GM18499 (cell line): ENCODE data around the gene ETNK2.

ENCODE experiments used
- ATAC-seq: cut with Tn5 transposase; IDR thresholded peaks from one replicate; pipeline ENCODE4 v1.9.1; 2021; ENCODE audit warnings: moderate number of reproducible peaks; ENCODE audit not compliant: insufficient read depth, unreplicated experiment

ETNK2 gene

DNA sequence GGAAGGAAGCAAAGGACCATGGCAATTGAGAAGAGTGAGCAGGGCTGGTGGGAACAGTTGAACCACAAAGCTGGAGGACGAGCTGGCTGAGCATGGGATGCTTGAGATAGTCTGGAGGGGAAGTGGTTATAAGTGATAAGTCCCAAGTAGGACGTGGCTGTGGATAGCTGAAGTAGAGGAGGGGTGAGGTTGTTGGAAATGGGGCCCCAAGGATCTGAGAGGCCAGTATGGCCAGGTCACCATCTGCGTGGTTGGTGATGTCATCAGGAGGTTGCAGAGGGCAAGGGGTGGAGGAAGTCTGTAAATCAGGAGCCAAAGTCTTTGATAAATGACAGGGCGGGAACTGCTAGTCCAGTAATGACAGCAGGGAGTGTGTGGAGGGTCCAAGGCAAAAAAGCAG, 25.3 kb upstream of the ETNK2 start:
- no peak for ATAC-seq

DNA sequence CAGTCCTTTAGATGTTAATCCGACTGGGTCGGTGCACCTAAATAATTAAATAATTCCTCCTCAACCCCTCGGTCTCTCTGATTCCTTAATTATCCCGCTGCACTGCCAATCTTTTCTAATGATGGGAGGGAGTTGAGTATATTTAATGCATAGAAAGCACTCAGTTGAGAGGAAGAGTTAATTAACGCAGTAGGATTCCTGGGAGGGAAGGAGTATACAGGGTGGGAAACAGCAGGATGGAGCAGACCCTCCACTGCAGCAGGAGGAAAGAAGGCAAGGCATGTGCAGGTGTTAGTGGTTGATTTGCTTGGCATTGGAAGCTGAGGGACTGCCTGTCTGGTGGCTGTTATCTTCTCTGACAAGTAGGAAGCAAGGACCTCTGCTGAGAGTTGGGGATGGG, 24.2 kb upstream of the ETNK2 start:
- ATAC-seq: no peak

DNA sequence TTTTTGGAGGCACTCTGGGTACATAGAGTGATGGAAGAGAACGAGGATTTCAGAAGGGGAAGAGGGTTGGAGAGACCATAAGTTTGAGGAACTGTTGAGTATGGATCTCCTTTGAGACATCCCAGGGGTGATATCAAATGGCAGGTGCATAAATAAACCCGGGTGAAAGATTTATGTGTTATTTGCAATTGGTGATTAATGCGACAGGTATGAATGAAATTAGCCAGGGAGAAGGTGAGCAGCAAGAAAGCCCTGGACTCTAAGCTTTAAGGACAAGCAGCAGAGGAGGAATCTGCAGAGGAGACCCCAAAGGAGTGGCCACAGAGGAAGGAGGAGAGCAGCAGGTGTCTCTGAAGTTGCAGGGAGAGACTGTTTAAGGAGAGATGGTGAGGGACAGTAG, 23.1 kb upstream of the ETNK2 start:
- ATAC-seq: no peak

DNA sequence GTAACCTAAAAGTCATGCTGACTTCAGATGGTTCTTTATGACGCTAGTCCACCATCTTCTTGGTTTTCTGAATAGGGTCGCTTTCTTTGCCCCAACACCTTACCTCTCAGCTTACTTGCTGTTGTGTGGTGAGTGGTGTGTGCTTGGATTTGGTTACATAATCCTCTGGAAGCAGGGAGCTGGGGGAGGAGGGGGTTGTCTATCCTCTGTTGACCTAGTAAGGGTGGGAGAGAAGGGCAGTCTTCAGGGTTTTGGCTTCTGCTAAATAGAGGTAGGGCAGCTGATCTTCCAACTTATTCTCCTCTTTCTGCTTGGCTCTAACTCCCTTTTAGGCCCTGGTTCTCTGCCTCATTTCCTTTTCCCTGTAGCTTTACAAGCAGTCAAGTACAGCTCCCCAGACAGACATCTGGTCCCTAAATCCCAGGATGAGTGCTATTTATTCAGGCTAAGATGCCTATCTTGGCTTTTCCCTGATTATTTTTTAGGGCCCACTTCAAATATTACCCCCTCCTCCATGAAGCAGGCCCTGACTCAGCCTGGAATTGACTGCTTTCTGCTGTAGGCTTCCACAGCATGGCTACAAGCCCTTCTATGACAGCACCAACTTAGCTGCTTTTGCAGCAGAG, 20.7 kb upstream of the ETNK2 start:
- ATAC-seq: no peak

DNA sequence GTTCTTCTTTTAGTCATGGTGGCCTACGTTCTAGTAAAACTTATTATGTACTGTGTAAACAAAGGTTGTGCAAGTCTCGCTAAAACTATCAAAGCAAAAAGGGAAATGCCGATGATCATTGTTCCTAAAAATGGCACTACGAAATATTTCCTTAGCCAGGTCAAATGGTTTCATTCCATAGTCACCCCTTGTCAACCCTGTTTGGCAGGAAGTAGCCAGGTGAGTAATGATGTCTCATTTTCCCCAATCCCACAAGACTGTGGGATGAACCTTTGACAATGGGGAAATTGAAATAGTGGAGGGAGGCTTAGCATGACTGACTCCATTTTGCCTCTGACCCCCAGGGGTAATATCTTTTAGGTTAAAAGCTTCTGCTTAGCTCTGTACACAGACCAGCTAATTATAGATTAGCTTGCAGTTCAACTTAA, 19.9 kb upstream of the ETNK2 start:
- no peak for ATAC-seq

DNA sequence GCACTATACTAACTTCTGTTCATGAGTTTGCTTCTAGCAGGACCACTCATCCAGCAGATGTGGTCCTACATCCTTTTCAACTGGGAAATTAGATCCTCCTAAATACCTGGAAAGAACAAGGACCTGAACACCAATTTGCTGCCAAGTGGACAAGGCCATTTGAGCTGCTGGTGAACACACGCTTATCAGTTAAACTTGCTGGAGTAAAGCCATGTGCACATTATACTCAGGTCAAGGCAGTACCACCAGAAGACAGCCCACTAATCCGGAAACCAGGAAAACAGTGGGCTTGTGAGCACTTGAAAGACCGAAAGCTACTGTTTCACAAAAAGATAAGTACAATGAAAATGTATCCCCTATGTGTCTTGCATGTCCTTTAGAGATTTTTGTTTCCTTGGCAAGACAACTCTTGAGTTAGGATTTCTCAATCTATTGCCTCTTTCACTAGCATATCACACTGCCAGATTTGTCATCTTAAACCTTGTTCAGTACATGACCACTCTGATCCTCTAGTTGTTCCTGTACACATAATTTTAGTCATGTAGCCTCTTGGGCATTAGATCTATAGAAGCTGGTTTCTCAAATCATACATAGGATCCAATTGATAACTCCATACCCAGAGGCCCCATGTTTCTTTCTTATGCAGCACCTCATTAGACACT, 18.8 kb upstream of the ETNK2 start:
- no peak for ATAC-seq

DNA sequence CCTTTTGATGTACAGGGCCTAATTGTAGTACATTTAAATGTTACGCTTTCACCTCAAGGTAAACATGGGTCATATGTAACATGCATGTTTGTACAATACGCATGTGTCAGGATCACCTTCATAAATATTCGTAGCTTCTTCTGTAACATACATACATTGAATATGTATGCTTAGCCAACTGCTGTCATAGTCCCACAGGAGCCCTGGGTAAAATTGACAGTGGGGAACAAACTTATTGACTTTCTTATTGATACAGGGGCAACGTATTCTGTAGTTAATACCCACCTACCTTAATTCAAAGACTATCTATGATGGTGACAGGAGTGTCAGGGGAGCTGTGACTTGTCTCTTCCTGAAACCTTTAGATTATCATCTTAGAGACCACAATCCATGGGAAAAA, 18.0 kb upstream of the ETNK2 start:
- ATAC-seq: no peak

DNA sequence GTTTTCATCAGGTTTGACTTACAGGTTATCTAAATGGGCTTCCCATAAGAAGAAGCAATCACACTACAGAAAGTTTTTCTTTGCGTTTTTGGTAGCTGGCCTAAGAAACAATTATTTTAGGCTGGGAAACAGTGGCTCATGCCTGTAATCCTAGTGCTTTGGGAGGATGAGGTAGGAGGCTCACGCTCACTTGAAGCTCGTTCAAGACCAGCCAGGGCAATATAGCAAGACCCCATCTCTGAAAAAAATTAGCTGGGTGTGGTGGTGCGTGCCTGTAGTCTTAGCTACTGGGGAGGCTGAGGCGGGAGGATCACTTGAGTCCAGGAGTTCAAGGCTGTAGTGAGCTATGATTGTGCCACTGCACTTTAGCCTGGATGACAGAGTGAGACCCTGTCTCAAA, 15.9 kb upstream of the ETNK2 start:
- no peak for ATAC-seq

DNA sequence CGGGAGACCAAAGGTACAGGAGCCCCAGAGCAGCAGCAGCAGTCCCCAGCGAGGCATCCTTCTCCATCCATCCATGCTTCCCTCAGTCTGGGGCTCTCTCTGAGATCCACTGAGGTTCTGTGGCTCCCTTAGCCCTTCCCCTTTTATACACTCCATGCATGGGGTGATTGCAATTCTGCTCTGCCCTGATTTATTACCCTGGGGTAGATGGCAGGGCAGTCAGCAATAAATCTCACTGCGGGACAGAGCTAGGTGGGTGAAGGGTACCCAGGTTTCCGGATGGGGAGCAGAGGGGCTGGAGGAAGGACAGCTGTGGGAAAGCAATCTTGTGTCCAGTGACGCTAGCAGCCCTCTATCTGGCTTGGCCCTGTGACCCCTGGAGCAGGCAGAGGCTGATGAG, 14.4 kb upstream of the ETNK2 start, which contains the start of gene REN:
TSS of gene REN (minus strand) at position 119 of the 400 bp plus-strand sequence. CDS start at position 75, 44 bp downstream.
- no peak for ATAC-seq

DNA sequence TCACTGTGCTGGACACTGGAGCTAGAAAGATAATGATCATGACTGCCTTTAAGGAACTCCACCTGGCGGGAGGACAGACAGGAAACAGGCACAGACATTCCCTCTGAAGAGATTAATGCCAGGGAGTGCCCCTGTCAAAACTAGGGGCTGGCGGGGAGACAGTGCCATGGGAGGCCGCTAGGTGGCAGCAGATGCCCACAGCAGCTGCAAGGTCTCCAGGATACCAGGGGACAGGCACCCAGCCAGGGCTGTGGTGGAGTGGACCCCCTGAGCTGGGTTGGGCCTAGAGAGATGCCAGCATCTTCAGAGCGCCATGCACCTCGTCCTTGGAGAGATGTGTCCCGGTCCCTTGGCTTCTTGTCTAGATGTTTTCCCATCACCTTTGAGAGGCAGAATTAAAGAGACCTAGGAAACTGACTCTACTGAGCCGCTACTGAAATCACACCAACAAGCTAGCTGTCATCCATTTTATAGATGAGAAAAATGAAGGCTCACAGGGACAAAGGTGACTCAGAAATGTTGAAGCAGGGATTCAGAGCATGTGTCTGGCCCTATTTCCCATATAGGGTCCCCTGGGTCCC, 10.7 kb upstream of the ETNK2 start:
- ATAC-seq: no peak

DNA sequence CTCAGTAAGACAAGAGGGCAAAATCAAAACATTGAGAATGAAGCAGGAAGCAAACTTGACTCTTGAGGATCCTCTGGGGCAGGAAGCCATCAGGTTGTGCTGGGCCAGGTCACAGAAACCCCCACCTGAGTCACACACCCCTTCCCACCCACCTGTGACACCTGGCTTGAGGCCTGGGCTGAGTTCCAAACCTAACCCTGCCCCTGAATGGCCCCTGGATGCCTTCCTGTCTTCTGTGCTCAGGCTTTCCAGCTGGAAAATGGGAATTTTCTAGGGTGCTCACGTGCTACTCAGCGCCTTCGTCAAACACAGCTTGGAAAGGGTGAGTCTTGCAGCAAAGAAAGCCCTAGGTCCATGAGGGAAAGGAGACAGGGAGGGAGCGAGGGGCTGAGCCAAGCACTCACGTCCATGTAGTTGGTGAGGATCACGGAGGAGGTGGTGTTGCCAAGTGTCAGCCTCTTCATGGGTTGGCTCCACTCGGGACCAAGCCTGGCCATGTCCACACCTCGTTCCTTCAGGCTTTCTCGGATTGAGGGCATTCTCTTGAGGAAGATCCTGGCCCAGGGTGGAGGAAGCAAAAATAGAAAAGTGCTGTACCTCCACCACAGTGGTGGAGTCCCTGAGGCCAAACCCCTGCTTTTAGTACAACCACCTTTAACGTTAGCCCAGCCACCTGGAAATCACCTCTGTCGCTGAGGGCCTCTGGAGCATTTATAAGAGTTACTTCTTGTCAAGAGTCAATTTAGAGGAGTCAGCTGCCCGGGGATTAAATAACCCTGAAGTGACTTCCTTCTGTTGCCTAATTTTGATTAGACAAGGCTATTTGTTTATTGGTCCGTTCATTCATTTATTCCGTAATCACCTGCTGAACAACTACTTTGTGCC, 10.0 kb upstream of the ETNK2 start:
- no peak for ATAC-seq

DNA sequence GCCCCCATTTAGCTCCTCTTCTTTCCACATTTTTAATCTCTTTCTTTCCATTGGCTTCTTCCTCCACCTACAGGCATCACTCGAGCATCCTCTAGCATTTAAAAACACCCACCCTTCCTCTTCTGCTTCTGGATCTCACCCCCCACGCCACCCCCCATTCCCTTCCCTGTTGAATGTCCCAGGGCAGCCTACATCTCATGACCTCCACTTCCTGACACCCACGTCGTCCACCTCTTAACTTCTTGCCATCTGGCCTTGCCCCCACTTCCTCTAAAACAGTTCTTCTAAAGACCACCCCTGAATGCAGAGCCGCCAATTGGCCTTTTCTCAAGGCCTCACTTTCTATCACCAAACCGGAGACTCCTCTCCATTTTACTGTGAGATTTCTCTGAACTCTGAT, 6.1 kb upstream of the ETNK2 start:
- ATAC-seq: no peak

DNA sequence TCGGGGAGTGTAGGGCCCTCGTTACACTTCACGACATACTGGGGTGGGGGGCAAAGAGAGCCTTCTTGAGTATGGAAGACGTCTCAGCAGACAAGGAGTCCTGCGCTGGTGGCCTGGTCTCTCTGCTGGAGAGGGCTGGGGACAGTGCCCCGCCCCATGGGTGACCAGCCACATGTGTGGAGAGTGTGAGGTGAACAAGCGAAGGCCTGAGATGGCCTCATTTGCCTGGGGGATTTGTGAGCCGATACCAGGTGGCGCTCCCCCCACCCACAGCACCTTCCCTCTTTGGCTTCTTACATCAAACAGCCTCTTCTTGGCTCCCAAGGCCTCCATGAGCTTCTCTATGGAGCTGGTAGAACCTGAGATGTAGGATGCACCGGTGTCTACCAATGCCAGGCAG, 4.0 kb upstream of the ETNK2 start:
- no peak for ATAC-seq

DNA sequence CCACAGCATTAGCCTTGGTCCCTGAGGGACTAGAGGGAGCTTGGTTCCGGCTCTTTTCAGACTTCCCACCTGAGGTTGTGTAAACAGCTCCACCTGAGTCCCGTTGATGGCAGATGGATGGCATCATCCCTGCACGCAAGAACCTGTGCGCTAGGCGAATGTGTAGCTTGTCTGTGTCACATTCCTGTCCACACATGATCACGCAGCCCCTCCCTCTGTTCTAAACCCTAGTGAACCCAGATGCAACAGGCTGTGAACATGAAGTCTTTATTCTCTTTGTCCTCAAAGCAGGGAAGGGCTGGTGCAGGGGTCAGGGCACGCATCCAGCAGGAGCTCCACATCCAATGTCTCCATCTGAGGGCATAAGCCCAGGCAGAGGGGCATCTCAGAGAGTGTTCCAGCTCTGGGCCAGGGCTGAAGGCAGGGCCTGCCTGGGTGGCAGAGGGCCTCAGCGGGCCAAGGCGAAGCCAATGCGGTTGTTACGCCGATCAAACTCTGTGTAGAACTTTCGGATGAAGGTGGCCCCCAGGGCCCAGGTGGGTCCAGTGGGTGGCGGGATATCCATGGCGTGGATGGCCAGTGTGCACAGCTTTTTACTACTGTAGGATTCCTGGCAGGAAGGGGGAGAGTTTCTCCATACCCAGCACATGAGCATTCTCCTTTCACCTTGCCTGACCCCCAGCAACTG, 2.9 kb upstream of the ETNK2 start:
- ATAC-seq: no peak

DNA sequence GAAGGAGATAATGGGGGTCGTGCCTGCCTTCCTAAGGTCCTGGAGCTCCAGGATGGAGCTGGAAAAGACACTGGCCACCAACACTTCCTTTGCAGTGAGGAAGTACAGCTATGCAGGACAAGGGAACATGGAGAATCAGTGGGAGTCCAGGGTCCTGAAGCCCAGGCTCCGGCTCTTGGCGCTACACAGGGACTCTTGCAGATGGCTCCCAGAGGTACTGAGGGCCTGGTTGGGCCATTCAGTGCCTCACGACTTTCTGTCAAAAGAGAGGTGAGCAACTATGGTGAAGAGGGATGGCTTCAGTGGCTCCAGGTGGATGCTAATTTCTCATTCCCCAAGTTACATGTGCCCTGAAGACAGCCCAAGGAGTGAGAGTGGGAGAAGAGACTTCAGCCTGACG, 1.8 kb upstream of the ETNK2 start:
- ATAC-seq: no peak

DNA sequence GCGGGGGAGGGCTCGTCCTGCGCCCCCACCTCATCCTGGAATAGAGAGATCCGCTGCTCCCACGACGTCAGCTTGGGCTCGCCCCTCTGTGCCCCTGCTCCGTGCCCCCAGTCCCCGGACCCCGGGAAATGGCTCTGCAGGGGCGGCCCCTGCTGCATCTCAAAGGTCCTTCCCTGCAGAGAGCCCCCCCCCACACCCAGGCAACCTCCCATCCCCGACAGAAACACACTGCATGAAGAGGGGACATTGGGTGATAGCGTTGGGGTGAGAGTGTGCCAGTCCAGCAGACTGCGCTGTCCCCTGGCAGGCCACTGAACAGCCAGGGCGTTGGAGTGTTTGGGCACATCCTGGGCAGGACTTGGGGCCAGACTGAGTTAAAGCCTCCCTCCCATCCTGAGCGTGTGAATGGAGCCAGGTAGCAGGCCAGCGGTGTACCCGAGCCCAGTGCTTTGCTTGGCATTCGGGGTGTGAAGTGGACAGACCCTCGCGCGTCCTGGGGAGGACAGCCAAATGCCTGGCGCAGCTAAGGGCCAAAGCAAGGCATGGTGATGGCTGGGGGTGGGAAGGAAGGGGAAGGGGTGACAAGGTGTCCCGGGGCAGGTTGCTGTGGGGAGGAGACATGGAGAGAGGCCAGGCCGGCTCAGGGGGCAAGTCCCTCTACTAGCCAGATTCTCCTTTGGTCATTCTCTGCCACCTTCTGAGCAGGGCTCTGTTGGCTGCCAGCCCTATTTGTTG, 633 bp upstream of the ETNK2 start:
- no peak for ATAC-seq

DNA sequence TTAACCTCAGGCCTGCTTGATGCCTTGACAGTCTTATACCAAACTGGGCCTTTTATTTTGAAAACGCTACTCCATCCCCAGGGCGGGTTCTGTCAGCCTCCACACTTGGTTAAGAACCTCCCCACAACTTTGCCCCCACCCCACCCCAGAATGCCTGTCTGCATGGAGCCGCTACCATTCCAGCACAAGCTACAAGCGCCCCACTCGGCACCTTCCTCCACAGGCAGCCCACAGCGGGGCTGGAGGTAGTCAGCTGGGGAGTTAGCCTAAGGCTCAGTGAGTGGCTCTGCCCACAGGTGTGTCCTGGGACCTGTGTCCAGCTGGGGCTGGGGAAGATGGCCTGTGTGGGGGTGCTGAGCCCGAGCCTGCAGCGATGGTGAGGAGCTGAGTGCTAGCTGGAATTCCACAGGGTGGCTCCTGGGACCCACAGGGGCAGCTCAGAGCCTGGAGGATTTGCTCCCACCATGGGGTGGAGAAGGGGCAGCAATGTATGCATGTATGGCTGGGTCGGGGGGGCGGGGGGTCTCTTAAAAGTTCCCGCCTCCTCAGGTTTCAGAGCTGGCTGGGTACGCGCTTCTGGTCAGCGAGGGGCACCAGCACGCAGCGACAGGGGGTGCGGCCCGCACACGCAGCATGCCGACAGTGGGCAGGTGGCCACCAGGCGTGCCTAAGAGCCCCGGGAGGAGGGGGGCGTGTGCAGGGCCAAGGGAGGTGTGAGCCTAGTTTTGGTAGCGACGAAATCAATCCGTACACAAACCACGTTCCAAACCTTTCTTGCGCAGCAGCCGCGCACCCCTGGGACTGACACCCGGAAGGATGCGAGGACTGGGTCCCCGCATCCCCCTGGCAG, 917 bp downstream of the ETNK2 start:
- no peak for ATAC-seq

DNA sequence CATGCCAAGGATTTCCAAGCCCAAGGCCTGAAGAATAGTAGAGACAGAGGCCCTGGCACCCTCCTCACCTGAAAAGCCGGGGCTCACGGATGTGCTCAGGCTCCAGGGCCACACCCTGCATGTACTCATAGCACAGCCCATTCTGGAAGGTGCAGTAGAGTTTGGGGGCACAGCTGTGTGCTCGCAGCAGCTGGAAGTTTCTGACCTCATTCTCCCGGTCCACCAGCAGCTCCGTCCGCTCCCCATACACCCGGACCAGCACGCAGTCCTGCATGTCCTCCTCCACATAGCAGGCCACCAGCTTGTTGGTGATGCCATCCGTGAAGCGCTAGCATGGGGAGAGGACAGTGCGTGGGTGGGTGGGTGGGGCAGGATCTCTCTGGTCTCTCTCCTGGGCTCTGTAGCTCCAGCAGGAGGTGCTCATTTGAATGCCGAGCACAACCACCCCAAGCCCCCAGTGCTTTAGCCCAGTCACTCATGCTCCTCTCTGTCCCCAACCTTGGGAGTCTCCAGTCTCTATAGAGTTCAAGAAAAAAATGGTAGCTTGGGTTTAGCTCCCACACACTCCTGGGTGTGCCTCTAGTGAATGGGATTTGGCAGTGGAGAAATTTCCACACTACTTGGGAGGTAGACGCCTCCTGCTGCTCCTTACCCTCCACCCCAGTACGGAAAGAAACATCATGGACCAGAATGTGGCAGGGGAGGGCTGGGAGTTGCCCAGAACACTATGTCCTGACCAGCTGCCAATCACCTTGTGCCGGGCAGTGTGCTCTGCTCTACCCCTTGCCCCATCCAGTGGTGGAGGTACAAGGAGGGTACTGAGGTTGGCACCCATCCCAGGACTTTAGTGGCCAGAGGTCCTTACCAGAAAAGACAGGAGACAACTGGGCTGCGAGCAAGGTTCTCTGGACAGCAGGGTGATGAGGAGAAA, 1.9 kb downstream of the ETNK2 start:
- ATAC-seq: no peak
